CD14-positive monocyte (primary cell): ENCODE results near the gene SLC17A7. TPM values are rescaled to one million over a fixed set of nuclear protein-coding genes. Genes with fewer than 3 reads are reported as not detected.
A peak's percentile ranks its signal among the peaks of the same experiment; 100 is the strongest.

Experiments used
- DNase-seq, 3 donors: peaks; one replicate each; pipeline ENCODE4 v3.0.0-alpha.2; 2011 to 2022
- H2AFZ ChIP-seq: 2 replicates; pipeline ENCODE4 v1.6.0; 2012; ENCODE audit warnings: mild to moderate bottlenecking, low read depth, low read length, inconsistent platforms; ENCODE audit not compliant: insufficient read depth, poor library complexity, severe bottlenecking
- H3K27ac ChIP-seq, 2 donors: 1 replicate in 1 of 2; 2 replicates in 1 of 2; pipeline ENCODE4 v1.5.1; 2012 to 2013; ENCODE audit warnings: low read length in 2 of 2, control low read depth in 1 of 2, inconsistent platforms in 1 of 2, low read depth in 1 of 2, mild to moderate bottlenecking in 1 of 2
- H3K27me3 ChIP-seq, 2 donors: one replicate each; pipeline versions ENCODE4 v1.6.0 to v1.6.1; 2011 to 2013; ENCODE audit warnings: low read length in 2 of 2; ENCODE audit not compliant: control insufficient read depth in 2 of 2, insufficient read depth in 2 of 2
- H3K36me3 ChIP-seq, 2 donors: replicated peaks in 1 of 2; 1 replicate in 1 of 2; 2 replicates in 1 of 2; pipeline versions ENCODE4 v1.5.1 to v1.6.1; 2012 to 2013; ENCODE audit warnings: low read length in 2 of 2, control low read depth in 1 of 2, inconsistent platforms in 1 of 2, mild to moderate bottlenecking in 1 of 2; ENCODE audit not compliant: insufficient read depth in 2 of 2, control insufficient read depth in 1 of 2
- H3K4me1 ChIP-seq, 2 donors: 1 replicate in 1 of 2; 2 replicates in 1 of 2; pipeline versions ENCODE4 v1.5.1 to v1.6.1; 2012 to 2013; ENCODE audit warnings: low read length in 2 of 2, control low read depth in 1 of 2, inconsistent platforms in 1 of 2, mild to moderate bottlenecking in 1 of 2, moderate library complexity in 1 of 2; ENCODE audit not compliant: insufficient read depth in 2 of 2, control insufficient read depth in 1 of 2
- H3K4me2 ChIP-seq: replicated peaks from 2 replicates; pipeline ENCODE3; 2012; ENCODE audit warnings: low read length, moderate library complexity, mild to moderate bottlenecking; ENCODE audit not compliant: poor library complexity, severe bottlenecking; ENCODE audit errors: extremely low read depth
- H3K4me3 ChIP-seq, 3 experiments: fragments of 200-600 bp in 1 of 3; sonication (generic) in 1 of 3; replicated peaks in 1 of 3; 1 replicate in 2 of 3; 2 replicates in 1 of 3; pipeline ENCODE4 v1.5.1; 2011 to 2013; ENCODE audit warnings: low read length in 3 of 3, mild to moderate bottlenecking in 3 of 3, control low read depth in 2 of 3, low read depth in 2 of 3, inconsistent platforms in 1 of 3, moderate library complexity in 1 of 3
- H3K79me2 ChIP-seq: 2 replicates; pipeline ENCODE4 v1.6.0; 2012; ENCODE audit warnings: mild to moderate bottlenecking, control low read depth, inconsistent platforms, low read length, moderate library complexity; ENCODE audit not compliant: insufficient read depth
- H3K9ac ChIP-seq: 2 replicates; pipeline ENCODE4 v1.6.0; 2017; ENCODE audit warnings: low read length, mild to moderate bottlenecking; ENCODE audit not compliant: insufficient read depth, poor library complexity, severe bottlenecking
- H3K9me3 ChIP-seq, 2 donors: replicated peaks in 1 of 2; 1 replicate in 1 of 2; 2 replicates in 1 of 2; pipeline versions ENCODE4 v1.5.1 to v1.6.1; 2012 to 2013; ENCODE audit warnings: low read length in 2 of 2, control low read depth in 1 of 2; ENCODE audit not compliant: control insufficient read depth in 1 of 2, insufficient read depth in 1 of 2
- H4K20me1 ChIP-seq: 2 replicates; pipeline ENCODE4 v1.6.0; 2012; ENCODE audit warnings: mild to moderate bottlenecking, low read length, control low read depth, moderate library complexity; ENCODE audit not compliant: insufficient read depth
- H3K27ac Mint-ChIP-seq, 7 donors: one replicate each; pipeline ENCODE4 v1.8.0; 2020; ENCODE audit warnings: mild to moderate bottlenecking in 7 of 7, mixed read lengths in 7 of 7, moderate library complexity in 6 of 7, inconsistent platforms in 2 of 7
- H3K27me3 Mint-ChIP-seq, 3 donors: one replicate each; pipeline ENCODE4 v1.8.0; 2021 to 2022; ENCODE audit warnings: low read depth in 3 of 3, mild to moderate bottlenecking in 3 of 3, mixed read lengths in 3 of 3, moderate library complexity in 3 of 3, inconsistent platforms in 1 of 3
- H3K36me3 Mint-ChIP-seq, 2 donors: one replicate each; pipeline ENCODE4 v1.8.0; 2020; ENCODE audit warnings: mixed read lengths in 2 of 2, inconsistent platforms in 1 of 2, mild to moderate bottlenecking in 1 of 2
- H3K4me1 Mint-ChIP-seq: one replicate; pipeline ENCODE4 v1.8.0; 2020; ENCODE audit warnings: mild to moderate bottlenecking, mixed read lengths
- H3K4me3 Mint-ChIP-seq, 2 donors: one replicate each; pipeline ENCODE4 v1.8.0; 2020; ENCODE audit warnings: mild to moderate bottlenecking in 2 of 2, mixed read lengths in 2 of 2, moderate library complexity in 1 of 2
- H3K9me3 Mint-ChIP-seq, 7 donors: one replicate each; pipeline ENCODE4 v1.8.0; 2020 to 2022; ENCODE audit warnings: mixed read lengths in 7 of 7, mild to moderate bottlenecking in 6 of 7, moderate library complexity in 6 of 7, inconsistent platforms in 2 of 7
- CTCF ChIP-seq: fragments of 200-600 bp; IDR thresholded peaks from one replicate; pipeline ENCODE4 v1.8.0; 2022; ENCODE audit warnings: antibody characterized with exemption, mild to moderate bottlenecking
- WGBS: methylation state at CpG from one replicate; pipeline ENCODE4 v1.1.5; 2013; ENCODE audit warnings: missing lambda C conversion rate; ENCODE audit not compliant: insufficient coverage; 5-methylcytosine and 5-hydroxymethylcytosine counted together
- intact Hi-C, 2 donors: fragments of 100-400 bp; cut with micrococcal nuclease; formaldehyde crosslinking; loops; one replicate each; pipeline versions ENCODE4 v1.15.0 to v1.15.1; 2023
- polyA plus RNA-seq, 3 donors: library from polyadenylated mRNA; depleted of rRNA in 1 of 3; unstranded in 2 of 3; stranded (reverse) in 1 of 3; fragments of 300-500 nt in 2 of 3; fragments of >200 nt in 1 of 3; fragmentation: Illumina TruSeq in 2 of 3; gene quantifications; 1 replicate in 2 of 3; 2 replicates in 1 of 3; pipeline ENCODE4 v1.2.3, GENCODE V29; 2012 to 2021

SLC17A7 gene
- polyA plus RNA-seq, 3 donors = 0.04 to 0.09 TPM; not detected in 1

DNA sequence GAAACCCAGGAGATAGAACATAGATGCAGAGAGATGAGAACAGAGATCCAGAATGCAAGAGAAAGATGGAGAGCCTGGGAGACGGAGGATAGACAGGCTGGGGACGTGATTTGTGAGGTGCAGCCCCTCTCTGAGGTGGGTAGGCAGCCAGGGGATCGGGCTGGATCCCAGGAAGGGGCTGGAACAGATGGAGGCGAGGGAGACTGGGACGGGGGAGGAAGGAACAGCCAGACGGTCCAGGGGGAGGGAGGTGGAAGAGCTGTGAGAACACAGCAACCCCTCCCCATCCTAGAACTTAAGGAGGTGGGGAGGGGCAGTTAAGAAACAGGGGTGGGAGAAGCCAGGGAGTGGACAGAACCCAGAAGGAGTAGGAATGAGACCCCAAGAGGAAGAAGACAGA is 3.1 kb downstream of the SLC17A7 start:
- Histone ChIP-seq H3K27me3 (peaks cover 72 to 92% of the 10 kb centered on the region in 2 donors), H3K4me3 (no peak overlapping the region), H3K79me2 (no peaks in the 10 kb centered on the region), H3K36me3 (no peaks in the 10 kb centered on the region), H2AFZ (no peak overlapping the region), H3K9ac (no peak overlapping the region), H4K20me1 (no peaks in the 10 kb centered on the region), H3K4me1 (peaks cover 22 to 24% of the 10 kb centered on the region in 2 donors), H3K27ac (no peak overlapping the region), H3K9me3 (peaks cover 0 to 38% of the 10 kb centered on the region in 2 donors), H3K4me2 (no peak overlapping the region)
- 8% methylated on average over 2 of the region's 6 CpGs for WGBS
- Mint-ChIP-seq H3K9me3 (peaks cover 0 to 47% (median 31%) of the 10 kb centered on the region in 7 donors), H3K4me3 (peak overlapping the region in 1 of 2 donors; percentile 59), H3K27ac (no peak overlapping the region), H3K36me3 (peaks cover 10 to 19% of the 10 kb centered on the region in 2 donors), H3K27me3 (peaks cover 90 to 96% (median 93%) of the 10 kb centered on the region in 3 donors), H3K4me1 (peaks cover 32% of the 10 kb centered on the region)
- no peak for DNase-seq
- no peak for TF ChIP-seq CTCF
- intact Hi-C loops = loop anchor here in 1 of 2 donors (10.0 kb wide), 1 partner anchor 173 kb away; no protein-coding TSS in a partner anchor

DNA sequence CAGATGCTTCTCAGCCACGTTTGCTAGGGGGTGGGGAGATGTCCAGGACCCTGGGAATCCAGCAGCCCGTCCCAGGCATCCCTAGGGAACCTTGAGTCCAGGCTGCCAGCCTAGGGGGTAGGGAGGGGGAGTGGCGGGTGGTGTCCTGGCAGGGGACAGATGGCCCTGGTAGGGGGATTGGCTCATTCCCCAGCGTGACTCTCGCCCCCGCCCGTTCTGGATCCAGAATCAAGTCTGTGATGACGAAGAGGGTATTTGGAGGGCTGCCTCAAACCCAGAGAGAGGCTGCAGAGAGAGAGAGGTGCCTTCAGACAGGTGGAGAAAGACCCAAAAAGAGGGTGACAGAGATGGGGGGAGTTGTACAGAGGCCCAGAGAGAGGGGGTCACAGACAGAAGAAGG is 4.1 kb downstream of the SLC17A7 start:
- H3K27me3 Mint-ChIP-seq = peaks cover 98 to 99% (median 98%) of the 10 kb centered on the region in 3 donors
- Histone ChIP-seq H3K9ac (no peak overlapping the region), H2AFZ (no peak overlapping the region), H3K27ac (no peak overlapping the region), H3K9me3 (peaks cover 2 to 44% of the 10 kb centered on the region in 2 donors), H3K79me2 (no peaks in the 10 kb centered on the region), H4K20me1 (no peaks in the 10 kb centered on the region), H3K4me2 (no peak overlapping the region), H3K4me3 (no peak overlapping the region), H3K36me3 (no peaks in the 10 kb centered on the region), H3K4me1 (peaks cover 12 to 15% of the 10 kb centered on the region in 2 donors), H3K27me3 (peaks cover 80 to 98% of the 10 kb centered on the region in 2 donors)
- 32% methylated on average over 7 of the region's 8 CpGs for WGBS
- no peak for TF ChIP-seq CTCF
- intact Hi-C loops = loop anchor here in 1 of 2 donors (10.0 kb wide), 1 partner anchor 172 kb away; no protein-coding TSS in a partner anchor
- peak overlapping the region in 1 of 7 donors; percentile 56 for H3K27ac Mint-ChIP-seq
- peaks cover 30% of the 10 kb centered on the region for H3K4me1 Mint-ChIP-seq
- peaks cover 0 to 50% (median 32%) of the 10 kb centered on the region in 7 donors for H3K9me3 Mint-ChIP-seq
- peak overlapping the region in 1 of 2 donors; percentile 40 for H3K4me3 Mint-ChIP-seq
- peaks cover 10 to 21% of the 10 kb centered on the region in 2 donors for H3K36me3 Mint-ChIP-seq
- no peak for DNase-seq
